Neuron (in vitro differentiated cells): ENCODE data around the gene CACNA1A.
"Not testable (repeated sequence)": the region's sequence is repeated elsewhere in the genome, so short reads cannot be mapped to it uniquely, and the experiment has no call there.

Experiments used
- H2AFZ ChIP-seq: one replicate; pipeline ENCODE4 v1.6.1; 2013; ENCODE audit warnings: low read depth, mild to moderate bottlenecking, inconsistent platforms, low read length, moderate library complexity
- H3K27me3 ChIP-seq: one replicate; pipeline ENCODE4 v1.6.1; 2013; ENCODE audit warnings: low read length; ENCODE audit not compliant: insufficient read depth
- H3K36me3 ChIP-seq: one replicate; pipeline ENCODE4 v1.6.1; 2013; ENCODE audit warnings: low read length; ENCODE audit not compliant: insufficient read depth
- H3K4me1 ChIP-seq: one replicate; pipeline ENCODE4 v1.6.1; 2013; ENCODE audit warnings: low read length; ENCODE audit not compliant: insufficient read depth
- H3K4me3 ChIP-seq: 2 replicates; pipeline ENCODE4 v1.5.1; 2013; ENCODE audit warnings: mild to moderate bottlenecking, low read length, moderate library complexity
- H3K9me3 ChIP-seq: one replicate; pipeline ENCODE4 v1.6.1; 2013; ENCODE audit warnings: low read length

Gene CACNA1A

DNA sequence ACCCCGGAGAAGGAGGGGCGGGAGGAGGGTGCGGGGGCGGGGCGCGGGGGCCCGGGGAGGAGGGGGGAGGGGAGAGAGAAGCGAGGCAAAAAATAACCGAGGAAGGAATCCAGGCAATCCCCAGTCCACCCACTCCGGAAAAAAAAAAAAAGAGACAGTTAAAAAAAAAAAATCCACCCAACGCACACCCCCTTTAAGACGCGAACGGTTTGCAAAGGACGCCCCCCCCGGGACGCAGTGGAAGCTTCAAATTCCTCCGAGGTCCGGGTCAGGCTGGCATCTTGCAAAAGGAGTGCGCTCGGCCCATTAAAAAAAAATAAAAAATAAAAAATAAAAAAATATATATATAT, at the start of gene CACNA1A:
TSS of gene CACNA1A (minus strand) at position 9 of the 350 bp plus-strand sequence. CDS start 255 bp downstream, outside the sequence.
- peaks cover 3% of the 10 kb centered on the region for H3K4me1 ChIP-seq
- peak within 1 kb of the TSS; percentile 32 for H3K4me3 ChIP-seq
- no peaks in the 10 kb centered on the region for H3K9me3 ChIP-seq
- H3K27me3 ChIP-seq: peaks cover 58% of the 10 kb centered on the region
- no peaks in the 10 kb centered on the region for H3K36me3 ChIP-seq
- H2AFZ ChIP-seq: peak within 1 kb of the TSS; percentile 96

DNA sequence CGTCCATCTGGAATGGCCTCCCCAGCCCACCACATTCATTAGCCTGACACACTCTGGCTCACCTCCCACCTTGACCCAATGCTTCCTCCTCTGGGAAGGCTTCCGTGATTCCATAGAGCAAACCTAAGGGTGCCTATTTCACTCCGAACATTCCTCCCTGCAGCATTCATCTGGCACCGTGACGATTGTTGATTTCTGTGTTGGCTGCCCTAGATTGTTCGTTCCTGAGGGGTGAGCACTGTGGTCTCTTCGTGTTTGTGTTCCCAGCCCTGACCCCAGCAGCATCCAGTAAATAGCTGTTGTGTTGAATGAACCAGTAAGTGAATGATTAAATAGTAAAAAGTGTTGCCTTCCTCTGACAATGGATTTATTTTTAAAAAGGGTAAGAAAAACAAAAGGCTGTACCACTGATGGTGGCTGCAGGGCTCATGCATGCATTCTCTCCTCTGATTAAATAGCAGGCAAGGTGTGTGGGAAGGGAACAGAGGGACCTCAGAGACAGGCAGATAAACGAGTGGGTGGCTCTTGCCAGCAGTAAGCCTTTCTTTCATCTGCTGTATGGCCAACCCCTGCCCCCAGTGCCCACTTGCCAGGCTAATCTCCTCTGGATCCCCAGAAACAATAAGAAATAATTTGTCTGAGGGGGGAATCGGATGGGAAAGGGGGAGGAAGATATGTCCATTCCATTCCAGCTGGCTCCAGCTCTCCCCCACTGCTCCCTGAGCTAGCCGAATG, 48.4 kb upstream of the CACNA1A start:
- H3K4me1 ChIP-seq: no peaks in the 10 kb centered on the region
- H3K9me3 ChIP-seq: no peaks in the 10 kb centered on the region
- no peaks in the 10 kb centered on the region for H3K27me3 ChIP-seq
- H3K4me3 ChIP-seq: no peak overlapping the region
- no peak overlapping the region for H2AFZ ChIP-seq
- H3K36me3 ChIP-seq: no peaks in the 10 kb centered on the region

DNA sequence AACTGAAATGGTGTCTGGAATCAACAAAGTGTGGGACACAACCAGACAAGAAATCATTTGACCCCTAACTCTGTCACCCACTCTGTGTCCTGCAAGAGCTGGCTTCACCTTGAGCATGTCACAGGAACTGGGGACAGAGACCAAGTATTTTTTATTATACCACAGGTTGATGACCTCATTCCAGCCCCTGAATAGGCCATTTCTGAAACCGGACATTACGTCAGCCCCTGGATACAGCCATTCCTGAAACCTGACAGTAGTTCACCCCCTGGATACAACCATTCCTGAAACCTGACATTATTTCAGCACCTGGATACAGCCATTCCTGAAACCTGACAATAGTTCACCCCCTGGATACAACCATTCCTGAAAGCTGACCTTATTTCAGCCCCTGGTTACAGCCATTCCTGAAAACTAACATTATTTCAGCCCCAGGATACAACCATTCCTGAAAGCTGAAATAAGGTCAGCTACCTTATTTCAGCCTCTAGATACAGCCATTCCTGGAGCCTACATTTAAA, 47.7 kb upstream of the CACNA1A start:
- no peaks in the 10 kb centered on the region for H3K36me3 ChIP-seq
- H3K4me1 ChIP-seq: no peaks in the 10 kb centered on the region
- no peak overlapping the region for H2AFZ ChIP-seq
- H3K4me3 ChIP-seq: no peak overlapping the region
- H3K9me3 ChIP-seq: no peaks in the 10 kb centered on the region
- no peaks in the 10 kb centered on the region for H3K27me3 ChIP-seq

DNA sequence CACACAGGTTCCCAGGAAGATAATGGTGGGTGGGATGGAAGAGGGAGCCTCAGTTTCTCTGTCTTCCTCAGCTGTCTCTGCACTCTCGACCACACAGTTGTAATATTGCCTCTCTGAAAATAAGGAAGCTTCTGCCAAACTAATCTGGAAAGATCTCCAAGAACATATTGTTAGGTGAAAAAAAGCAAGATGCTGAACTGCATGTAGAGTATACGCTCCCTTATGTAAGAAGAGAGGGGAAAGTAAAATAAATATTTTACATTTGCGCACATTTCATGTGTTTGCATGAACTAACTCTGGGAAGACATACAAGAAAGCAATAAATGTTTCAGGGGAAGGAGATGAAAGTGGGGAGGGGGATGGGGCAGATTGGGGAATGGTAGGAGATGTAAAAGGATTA, 41.9 kb upstream of the CACNA1A start:
- no peaks in the 10 kb centered on the region for H3K4me1 ChIP-seq
- H3K36me3 ChIP-seq: no peaks in the 10 kb centered on the region
- H2AFZ ChIP-seq: no peak overlapping the region
- no peaks in the 10 kb centered on the region for H3K9me3 ChIP-seq
- no peaks in the 10 kb centered on the region for H3K27me3 ChIP-seq
- no peak overlapping the region for H3K4me3 ChIP-seq

DNA sequence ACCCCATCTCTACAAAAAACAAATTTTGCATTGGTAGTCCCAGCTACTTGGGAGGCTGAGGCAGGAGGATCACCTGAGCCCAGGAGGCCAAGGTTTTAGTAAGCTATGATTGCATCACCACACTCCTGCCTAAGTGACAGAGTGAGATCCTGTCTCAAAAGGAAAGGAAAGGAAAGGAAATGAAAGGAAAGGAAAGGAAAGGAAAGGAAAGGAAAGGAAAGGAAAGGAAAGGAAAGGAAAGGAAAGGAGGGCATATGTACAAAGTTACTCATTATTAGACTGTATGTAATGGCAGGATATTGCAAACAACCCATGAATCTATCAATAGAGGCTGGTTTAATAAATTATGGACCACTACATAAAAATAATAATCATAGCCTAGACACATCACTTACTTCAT, 40.8 kb upstream of the CACNA1A start:
- no peaks in the 10 kb centered on the region for H3K4me1 ChIP-seq

DNA sequence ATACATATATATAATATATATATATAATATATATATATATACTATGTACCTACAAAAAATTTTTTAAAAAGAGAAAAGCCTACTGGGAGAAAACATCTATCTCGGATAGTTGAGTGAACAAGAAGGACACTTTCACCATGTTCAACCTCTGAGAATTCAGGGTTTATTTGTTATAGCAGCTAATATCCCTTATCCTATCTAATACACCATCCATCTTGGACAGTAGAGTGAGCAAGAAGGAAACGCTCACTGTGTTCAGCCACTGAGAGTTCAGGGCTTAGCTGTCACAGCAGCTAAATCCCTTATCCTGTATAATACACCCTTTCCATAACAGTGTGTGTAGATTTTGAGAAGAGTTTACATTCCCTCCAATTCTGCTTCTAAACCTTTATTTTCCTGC, 38.1 kb upstream of the CACNA1A start:
- H2AFZ ChIP-seq: no peak overlapping the region
- no peaks in the 10 kb centered on the region for H3K27me3 ChIP-seq
- H3K36me3 ChIP-seq: no peaks in the 10 kb centered on the region
- no peaks in the 10 kb centered on the region for H3K4me1 ChIP-seq
- no peak overlapping the region for H3K4me3 ChIP-seq
- H3K9me3 ChIP-seq: no peaks in the 10 kb centered on the region

More for the DNA sequence above, 40.8 kb upstream of the CACNA1A start:
- H3K36me3 ChIP-seq: no peaks in the 10 kb centered on the region
- no peaks in the 10 kb centered on the region for H3K27me3 ChIP-seq
- no peaks in the 10 kb centered on the region for H3K9me3 ChIP-seq
- no peak overlapping the region for H2AFZ ChIP-seq
- H3K4me3 ChIP-seq: no peak overlapping the region

DNA sequence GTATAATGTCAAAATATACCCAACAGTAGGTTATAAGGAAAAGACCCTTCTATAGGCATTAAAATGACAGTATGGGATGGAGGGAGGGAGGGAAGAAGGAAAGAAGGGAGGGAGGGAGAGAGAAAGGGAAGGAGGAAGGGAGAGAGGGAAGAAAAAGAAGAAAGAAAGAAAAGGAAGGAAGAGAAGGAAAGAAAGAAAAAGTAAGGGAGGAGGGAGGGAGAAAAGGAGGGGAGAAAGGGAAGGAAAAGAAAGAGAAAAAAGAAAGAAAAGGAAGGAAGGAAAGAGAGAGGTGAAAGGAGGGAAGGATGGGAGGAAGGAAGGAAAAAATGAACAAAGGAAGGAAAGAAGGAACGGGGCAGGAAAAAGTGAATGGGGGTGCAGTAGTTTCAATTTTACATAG, 35.3 kb upstream of the CACNA1A start:
- H3K4me3 ChIP-seq: no peak overlapping the region
- H3K36me3 ChIP-seq: no peaks in the 10 kb centered on the region
- H3K9me3 ChIP-seq: no peaks in the 10 kb centered on the region
- H3K27me3 ChIP-seq: no peaks in the 10 kb centered on the region
- H2AFZ ChIP-seq: no peak overlapping the region
- no peaks in the 10 kb centered on the region for H3K4me1 ChIP-seq

DNA sequence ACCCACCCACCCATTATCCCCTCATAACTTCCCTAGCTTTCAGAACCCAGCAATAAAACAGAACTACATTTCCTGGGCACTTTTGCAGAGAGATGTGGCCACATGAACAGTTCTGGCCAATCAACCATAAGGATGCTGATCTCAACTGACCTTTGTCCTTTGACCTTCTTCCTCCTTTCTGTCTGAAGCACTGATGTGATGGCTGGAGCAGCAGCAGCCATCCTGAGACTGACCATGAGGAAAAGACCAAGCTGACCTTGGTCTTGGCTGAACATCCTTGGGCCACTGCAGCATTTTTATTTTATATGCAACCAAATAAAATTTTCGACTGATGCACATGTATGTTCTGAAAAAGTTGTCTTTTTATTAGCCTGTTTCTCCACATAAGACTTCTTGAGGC, 33.1 kb upstream of the CACNA1A start:
- H3K4me3 ChIP-seq: no peak overlapping the region
- no peak overlapping the region for H2AFZ ChIP-seq
- no peaks in the 10 kb centered on the region for H3K9me3 ChIP-seq

DNA sequence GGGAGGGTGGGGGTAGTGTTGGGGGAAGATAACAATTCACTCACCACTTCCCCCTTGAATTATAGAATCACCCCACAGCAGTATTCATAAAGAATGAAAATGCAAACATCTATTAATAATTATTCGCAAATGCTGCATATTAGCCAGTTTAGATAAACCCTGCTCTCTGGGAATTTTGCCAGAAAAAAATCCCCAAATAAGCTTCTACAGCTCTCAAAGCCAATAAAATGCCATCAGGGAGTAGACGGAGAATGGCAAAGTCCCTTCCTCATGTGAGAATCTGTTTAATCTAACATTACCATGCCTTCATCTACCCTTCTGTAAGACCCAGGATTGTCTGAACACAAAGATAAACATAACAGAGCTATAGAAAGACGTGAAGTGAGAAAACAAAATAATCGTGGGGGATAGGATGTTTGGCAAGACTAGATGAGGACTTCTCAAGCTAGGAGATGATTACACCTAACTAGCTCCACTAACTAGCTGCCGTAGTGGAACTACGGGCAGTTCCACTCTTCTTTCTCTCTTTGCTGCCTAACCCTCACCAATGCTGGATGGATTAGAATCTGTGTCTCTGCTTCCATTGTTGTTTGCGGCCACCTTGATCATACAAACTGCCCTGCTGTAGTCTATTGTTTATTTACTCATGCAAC, 32.4 kb upstream of the CACNA1A start:
- Histone ChIP-seq H3K4me1 (no peaks in the 10 kb centered on the region), H3K36me3 (no peaks in the 10 kb centered on the region), H3K9me3 (no peaks in the 10 kb centered on the region), H3K27me3 (no peaks in the 10 kb centered on the region), H3K4me3 (no peak overlapping the region), H2AFZ (no peak overlapping the region)

More for the DNA sequence above, 33.1 kb upstream of the CACNA1A start:
- Histone ChIP-seq H3K27me3 (no peaks in the 10 kb centered on the region), H3K36me3 (no peaks in the 10 kb centered on the region), H3K4me1 (no peaks in the 10 kb centered on the region)

DNA sequence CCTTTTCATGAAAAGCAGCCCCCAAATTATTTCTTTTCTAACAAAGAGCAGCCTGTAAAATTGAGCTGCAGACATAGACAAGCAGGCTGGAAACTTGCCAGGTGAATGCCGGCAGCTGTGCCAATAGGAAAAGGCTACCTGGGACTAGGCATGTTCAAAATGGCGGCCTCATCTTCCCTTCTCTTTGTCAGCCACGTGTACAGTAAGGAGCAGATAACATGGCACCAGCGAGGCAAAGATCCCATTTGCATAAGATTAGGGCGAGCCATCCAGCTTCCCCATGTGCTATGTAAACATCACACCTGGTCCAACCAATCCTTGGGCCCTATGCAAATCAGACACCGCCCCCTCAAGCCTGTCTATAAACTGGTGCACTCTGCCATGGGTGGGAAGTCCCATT, 31.2 kb upstream of the CACNA1A start:
- Histone ChIP-seq H3K4me3 (no peak overlapping the region), H3K4me1 (no peaks in the 10 kb centered on the region), H3K36me3 (no peaks in the 10 kb centered on the region), H3K9me3 (no peaks in the 10 kb centered on the region), H2AFZ (no peak overlapping the region), H3K27me3 (no peaks in the 10 kb centered on the region)

DNA sequence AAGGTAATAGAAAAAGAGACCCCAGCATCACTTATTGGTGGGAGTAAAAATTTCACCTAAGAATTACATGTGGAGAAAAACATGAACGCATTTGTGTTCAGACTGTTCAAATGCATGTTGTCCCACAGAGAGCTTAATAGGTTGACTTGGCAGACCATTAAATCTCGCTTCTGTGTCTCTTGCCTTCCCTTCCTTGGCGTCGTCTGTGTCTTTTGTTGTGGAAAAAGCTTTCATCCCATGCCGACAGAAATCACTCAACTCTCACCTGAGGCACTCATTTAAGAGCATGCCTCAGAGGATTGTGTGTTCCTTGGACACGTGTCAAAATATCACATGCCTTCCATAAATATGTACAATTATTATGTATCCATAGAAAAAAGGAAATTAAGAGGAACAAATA, 24.4 kb upstream of the CACNA1A start:
- no peaks in the 10 kb centered on the region for H3K9me3 ChIP-seq
- no peaks in the 10 kb centered on the region for H3K4me1 ChIP-seq
- H3K27me3 ChIP-seq: no peaks in the 10 kb centered on the region
- H2AFZ ChIP-seq: no peak overlapping the region
- H3K36me3 ChIP-seq: no peaks in the 10 kb centered on the region
- no peak overlapping the region for H3K4me3 ChIP-seq

DNA sequence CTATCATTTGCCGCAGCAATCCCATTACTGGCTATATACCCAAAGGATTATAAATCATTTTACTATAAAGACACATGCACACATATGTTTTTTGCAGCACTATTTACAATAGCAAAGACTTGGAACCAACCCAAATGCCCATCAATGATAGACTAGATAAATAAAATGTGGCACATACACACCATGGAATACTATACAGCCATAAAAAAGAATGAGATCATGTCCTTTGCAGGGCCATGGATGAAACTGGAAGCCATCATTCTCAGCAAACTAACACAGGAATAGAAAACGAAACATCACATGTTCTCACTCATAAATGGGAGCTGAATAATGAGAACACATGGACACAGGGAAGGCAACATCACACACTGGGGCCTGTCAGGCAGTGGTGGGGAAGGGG, 23.4 kb upstream of the CACNA1A start:
- not testable (repeated sequence) for H3K27me3 ChIP-seq, H3K9me3 ChIP-seq, H3K36me3 ChIP-seq

DNA sequence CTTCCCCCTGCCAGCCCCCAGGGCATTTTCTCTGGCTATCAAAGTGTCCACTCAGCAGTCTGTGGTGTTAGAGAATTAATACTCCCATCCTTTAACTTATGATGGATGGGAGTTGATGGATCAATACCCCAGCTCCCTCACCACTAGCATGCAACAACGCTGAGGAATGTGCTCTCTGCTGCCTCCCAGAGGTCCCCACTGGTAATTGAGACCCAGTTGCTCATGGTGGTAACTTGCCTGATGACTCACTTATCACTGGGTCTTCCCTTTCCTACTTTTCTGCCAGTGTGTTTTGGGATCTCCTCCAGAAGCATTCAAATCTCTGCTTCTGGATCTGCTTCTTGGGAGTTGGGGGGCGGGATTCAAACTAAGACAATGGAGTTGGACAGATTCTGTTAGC, 20.3 kb upstream of the CACNA1A start:
- Histone ChIP-seq H3K4me1 (no peaks in the 10 kb centered on the region), H3K27me3 (no peaks in the 10 kb centered on the region), H3K9me3 (peaks cover 2% of the 10 kb centered on the region), H3K4me3 (no peak overlapping the region), H2AFZ (no peak overlapping the region), H3K36me3 (no peaks in the 10 kb centered on the region)

More for the DNA sequence above, 23.4 kb upstream of the CACNA1A start:
- H3K4me3 ChIP-seq, H2AFZ ChIP-seq, H3K4me1 ChIP-seq: not testable (repeated sequence)
